NCI-H1048 (cell line): ENCODE data around the gene CPXM2.
A peak's percentile ranks its signal among the peaks of the same experiment; 100 is the strongest.

Experiments used
- DNase-seq: peaks from one replicate; lab custom pipeline; 2025; lab: John Stamatoyannopoulos, UW

The CPXM2 gene

GRCh38 chr10:123904834-123905409, 13.3 kb upstream of the CPXM2 start:
- DNase-seq = no peak

GRCh38 chr10:123903621-123904020, 12.0 kb upstream of the CPXM2 start:
- no peak for DNase-seq

- peak; percentile 24 for DNase-seq
Measured at GRCh38 chr10:123901621-123902020, 10.0 kb upstream of the CPXM2 start.

- DNase-seq = no peak
Measured at GRCh38 chr10:123897146-123897545, 5.5 kb upstream of the CPXM2 start.

GRCh38 chr10:123896246-123896927, 4.8 kb upstream of the CPXM2 start:
- DNase-seq = no peak

- DNase-seq = no peak
Measured at GRCh38 chr10:123893651-123894050, 2.0 kb upstream of the CPXM2 start.

- no peak for DNase-seq
Measured at GRCh38 chr10:123890756-123891143, 857 bp downstream of the CPXM2 start.

GRCh38 chr10:123890226-123890625, 1.4 kb downstream of the CPXM2 start:
- no peak for DNase-seq

- DNase-seq = no peak
Measured at GRCh38 chr10:123889821-123890220, 1.8 kb downstream of the CPXM2 start.

GRCh38 chr10:123888751-123889150, 2.9 kb downstream of the CPXM2 start:
- no peak for DNase-seq

GRCh38 chr10:123888256-123888655, 3.4 kb downstream of the CPXM2 start:
- no peak for DNase-seq

GRCh38 chr10:123886292-123886691, 5.3 kb downstream of the CPXM2 start:
- no peak for DNase-seq

GRCh38 chr10:123885406-123886170, 6.0 kb downstream of the CPXM2 start:
- DNase-seq = no peak

- no peak for DNase-seq
Measured at GRCh38 chr10:123884907-123885381, 6.7 kb downstream of the CPXM2 start.

GRCh38 chr10:123884351-123884906, 7.2 kb downstream of the CPXM2 start:
- no peak for DNase-seq

GRCh38 chr10:123883673-123884320, 7.8 kb downstream of the CPXM2 start:
- DNase-seq = no peak

- DNase-seq = no peak
Measured at GRCh38 chr10:123882681-123883445, 8.7 kb downstream of the CPXM2 start.

GRCh38 chr10:123882177-123882576, 9.4 kb downstream of the CPXM2 start:
- DNase-seq = no peak

GRCh38 chr10:123879606-123880257, 11.9 kb downstream of the CPXM2 start:
- DNase-seq = no peak

- no peak for DNase-seq
Measured at GRCh38 chr10:123878666-123879303, 12.8 kb downstream of the CPXM2 start.
